ENCODE results near the gene PARP12. TPM values are rescaled to one million over a fixed set of nuclear protein-coding genes. Genes with fewer than 3 reads are reported as not detected.

The PARP12 gene
- total and polyA plus RNA-seq, 2 of the 8 experiments (the other 6 are each of a cell fraction or from before 2014, with no cell fraction given) = 9.0 to 21.5 TPM

- no peak for TF ChIP-seq HDAC6 (IDR thresholded peaks at IDR 0.05; ENCODE audit: low read depth, low read length)
- TF ChIP-seq PHF8 (conservative IDR thresholded peaks at IDR 0.05; ENCODE audit: low read depth, low read length) = no peak
- TF ChIP-seq NANOG (IDR thresholded peaks at IDR 0.05; ENCODE audit: insufficient read depth, low read depth, low read length, poor library complexity, severe bottlenecking) = no peak
- no peak for TF ChIP-seq E2F6 (IDR thresholded peaks at IDR 0.05)
- TF ChIP-seq CTCF (IDR thresholded peaks at IDR 0.05; ENCODE audit: control extremely low read depth in 1 of 3, insufficient read depth in 1 of 3, low read depth in 1 of 3, low read length in 3 of 3) = no peak
Observed at GRCh38 chr7:140005341-140005740, 57.4 kb downstream of the PARP12 start (continued).

All from H1 (cell line).